Pulmonary artery endothelial cell (primary cell): ENCODE measurements around the gene PGM2. TPM values are rescaled to one million over a fixed set of nuclear protein-coding genes. Genes with fewer than 3 reads are reported as not detected.
"Not testable (repeated sequence)": the region's sequence is repeated elsewhere in the genome, so short reads cannot be mapped to it uniquely, and the experiment has no call there.

Experiments used
- DNase-seq: peaks from one replicate; pipeline ENCODE4 v3.0.0-alpha.2; 2011; ENCODE audit warnings: low read depth, low spot score
- total RNA-seq: library from RNA; depleted of rRNA; stranded (reverse); fragments of >200 nt; gene quantifications from 2 replicates; pipeline ENCODE4 v1.2.3, GENCODE V29; 2014

The PGM2 gene
- total RNA-seq, 1 donor from 2014 or later: 47.8 TPM

DNA sequence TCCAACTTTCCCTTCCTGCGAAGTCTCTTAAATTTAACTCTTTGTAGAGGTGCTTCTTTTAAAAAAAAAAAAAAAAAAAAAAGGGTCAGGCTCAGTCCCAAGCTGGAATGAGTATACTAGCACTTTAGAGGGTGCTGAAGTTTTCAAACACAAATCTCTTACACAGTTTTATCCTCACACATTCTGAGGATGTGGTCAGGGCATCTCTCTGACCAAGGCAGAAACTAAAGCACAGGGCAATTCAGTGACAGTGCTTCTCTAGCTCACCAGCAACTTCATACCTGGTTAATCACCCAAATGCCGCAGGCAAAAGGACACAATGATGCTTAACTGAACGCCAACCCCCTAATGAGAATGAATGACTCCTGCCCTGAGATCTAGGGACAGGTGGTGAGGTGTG, 9.8 kb upstream of the PGM2 start:
- no peak for DNase-seq

- DNase-seq: no peak
These were observed 7.7 kb upstream of the PGM2 start for GRCh38 chr4:37818752-37819151.

DNA sequence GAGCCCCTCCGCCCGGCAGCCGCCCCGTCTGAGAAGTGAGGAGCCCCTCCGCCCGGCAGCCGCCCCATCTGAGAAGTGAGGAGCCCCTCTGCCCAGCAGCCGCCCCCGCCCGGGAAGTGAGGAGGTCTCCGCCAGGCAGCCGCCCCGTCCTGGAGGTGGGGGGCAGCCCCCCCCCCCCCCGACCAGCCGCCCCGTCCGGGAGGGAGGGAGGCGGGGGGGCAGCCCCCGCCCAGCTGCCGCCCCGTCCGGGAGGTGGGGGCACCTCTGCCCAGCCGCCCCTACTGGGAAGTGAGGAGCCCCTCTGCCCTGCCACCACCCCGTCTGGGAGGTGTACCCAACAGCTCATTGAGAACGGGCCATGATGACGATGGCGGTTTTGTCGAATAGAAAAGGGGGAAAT, 6.0 kb upstream of the PGM2 start:
- not testable (repeated sequence) for DNase-seq

DNA sequence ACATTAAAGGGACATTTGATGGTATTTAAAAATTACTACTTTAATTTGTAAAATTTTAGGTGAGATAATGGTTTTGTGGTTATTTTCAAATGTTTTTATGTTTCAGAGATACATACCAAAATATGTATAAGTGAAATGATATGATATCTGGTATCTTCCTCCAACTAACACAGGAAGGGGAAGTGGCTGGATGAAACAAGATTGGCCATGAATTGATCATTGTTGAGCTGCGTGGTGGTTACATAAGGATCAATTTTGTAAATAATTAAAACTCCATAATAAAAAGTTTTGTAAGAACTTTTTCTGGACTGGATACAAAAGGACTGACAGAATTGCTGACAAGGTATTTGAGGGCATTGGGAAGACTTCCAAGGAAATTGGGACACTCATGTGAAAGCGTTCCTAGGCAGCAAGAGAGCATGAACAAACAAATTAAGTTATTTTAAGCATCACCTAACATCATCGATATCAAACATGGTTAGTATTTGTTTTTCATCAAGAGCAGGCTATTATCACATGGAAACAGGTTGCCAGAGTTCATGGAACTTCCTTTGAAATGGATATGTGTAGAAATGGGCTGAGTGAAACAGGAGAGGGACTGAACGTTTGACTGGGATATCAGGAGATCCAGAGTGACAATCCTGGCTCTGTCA, 4.4 kb upstream of the PGM2 start:
- no peak for DNase-seq

- DNase-seq: not testable (repeated sequence)
These were observed 985 bp upstream of the PGM2 start for GRCh38 chr4:37825501-37825900.

GRCh38 chr4:37825968-37826294, 555 bp upstream of the PGM2 start:
- DNase-seq: no peak

GRCh38 chr4:37827030-37827685, 672 bp downstream of the PGM2 start:
- no peak for DNase-seq

DNA sequence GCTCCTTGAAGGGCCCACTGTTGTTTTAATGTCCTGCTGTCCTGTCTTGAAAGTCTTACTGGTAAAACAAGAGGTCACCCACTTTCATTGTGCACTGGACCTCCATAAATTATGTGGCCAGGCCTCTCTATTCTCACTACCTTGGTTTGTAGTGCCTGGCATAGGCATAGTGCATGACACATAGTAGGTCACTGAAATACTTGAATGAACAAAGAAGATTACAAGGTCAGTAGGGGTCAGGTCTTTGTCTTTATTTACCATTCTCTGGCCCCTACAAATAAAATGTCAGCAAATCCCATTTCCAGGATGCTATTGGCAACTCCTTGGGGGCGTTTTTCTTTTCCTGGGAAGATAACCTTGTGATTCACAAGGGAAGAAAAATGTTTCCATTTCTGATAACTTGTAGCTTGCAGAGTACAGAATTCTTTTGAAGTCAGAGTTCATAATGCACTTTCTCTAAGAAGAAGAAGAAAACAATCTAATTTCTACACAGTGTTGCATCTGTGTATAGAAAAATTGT, 1.4 kb downstream of the PGM2 start:
- DNase-seq: no peak

- DNase-seq: no peak
These were observed 2.4 kb downstream of the PGM2 start for GRCh38 chr4:37828843-37829242.

- DNase-seq: no peak
These were observed 4.2 kb downstream of the PGM2 start for GRCh38 chr4:37830640-37831039.

GRCh38 chr4:37835031-37835430, 8.5 kb downstream of the PGM2 start:
- DNase-seq: no peak

DNA sequence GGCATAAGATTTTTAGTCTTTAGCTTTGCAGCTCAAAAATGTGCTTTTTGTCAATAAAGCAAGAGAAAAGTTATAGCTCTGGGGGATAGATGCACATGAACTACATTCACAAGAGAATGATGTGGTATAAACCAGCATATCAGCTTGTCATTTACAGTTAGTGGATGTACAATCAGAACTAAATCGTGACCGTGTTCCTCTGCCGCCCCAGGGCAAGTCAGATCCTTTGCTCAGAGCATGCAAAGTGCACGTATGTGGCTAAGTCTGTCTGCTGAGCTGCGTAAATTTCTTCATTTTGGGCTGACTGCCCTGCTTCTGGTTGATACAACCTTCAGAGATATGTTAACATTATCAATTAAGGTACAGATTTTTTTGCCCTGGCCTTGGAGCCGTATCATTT, 9.3 kb downstream of the PGM2 start:
- DNase-seq: no peak

DNA sequence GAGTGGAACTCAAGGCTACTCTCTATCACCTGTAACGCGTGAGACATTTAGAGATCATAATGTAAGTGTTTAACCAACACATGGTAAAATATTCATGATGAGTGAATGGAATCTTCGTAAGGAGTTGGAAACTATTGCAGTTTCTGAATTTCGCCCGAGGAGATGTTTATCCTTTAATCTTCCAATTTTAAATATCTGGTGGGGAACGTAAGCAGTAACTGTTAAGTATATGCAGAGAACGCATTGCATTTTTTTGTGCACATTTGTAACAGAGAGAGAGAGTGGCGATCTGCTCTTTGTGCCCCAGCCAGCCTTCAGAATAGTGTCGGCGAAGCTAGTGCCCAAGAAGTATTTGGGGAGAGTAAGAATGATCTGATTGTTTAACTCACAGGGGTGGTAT, 9.8 kb downstream of the PGM2 start:
- no peak for DNase-seq

DNA sequence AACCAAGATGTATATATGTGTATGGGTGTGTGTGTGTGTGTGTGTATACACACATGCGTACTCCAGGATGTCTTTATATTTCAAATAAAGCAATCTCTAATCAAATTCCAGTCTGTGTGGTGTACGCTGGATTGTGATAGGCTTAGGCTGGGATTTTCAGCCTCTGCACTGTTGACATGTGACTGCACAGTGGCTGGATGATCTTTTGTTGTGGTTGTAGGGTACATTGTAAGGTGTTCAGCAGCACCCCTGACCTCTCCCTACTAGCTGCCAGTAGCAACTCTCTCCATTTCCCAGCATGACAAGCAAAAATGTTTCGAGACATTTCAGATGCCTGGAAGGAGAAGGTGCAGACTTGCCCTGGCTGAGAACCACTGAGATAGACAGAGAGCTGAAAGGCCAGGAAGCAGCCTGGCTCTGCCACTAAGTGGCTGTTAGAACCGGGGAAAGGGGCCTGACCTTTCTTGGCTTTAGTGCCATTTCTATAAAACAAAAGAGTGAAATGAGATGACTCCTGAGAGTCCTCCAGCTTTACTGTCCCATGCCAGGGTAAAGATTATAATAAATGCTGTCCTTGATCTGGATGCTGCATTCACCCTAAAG, 10.5 kb downstream of the PGM2 start:
- no peak for DNase-seq

DNA sequence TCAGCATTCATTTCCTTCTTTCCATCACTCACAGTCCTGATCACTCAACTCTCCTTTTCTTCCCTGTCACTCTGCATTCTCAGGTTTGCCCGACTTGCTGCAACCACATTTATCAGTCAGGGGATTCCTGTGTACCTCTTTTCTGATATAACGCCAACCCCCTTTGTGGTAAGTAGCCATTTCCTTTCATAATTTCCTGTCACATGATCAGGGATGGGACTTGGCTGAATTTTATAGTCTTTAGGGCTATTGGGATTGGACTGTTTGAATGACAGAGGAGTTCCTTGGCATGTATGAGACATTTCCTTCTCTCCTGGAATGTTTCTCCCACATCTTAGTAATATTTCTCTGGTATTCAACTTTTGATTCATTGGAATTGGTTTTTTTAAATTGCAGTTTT, 11.0 kb downstream of the PGM2 start:
- DNase-seq: peak; percentile 88

GRCh38 chr4:37839426-37839825, 12.9 kb downstream of the PGM2 start:
- no peak for DNase-seq

DNA sequence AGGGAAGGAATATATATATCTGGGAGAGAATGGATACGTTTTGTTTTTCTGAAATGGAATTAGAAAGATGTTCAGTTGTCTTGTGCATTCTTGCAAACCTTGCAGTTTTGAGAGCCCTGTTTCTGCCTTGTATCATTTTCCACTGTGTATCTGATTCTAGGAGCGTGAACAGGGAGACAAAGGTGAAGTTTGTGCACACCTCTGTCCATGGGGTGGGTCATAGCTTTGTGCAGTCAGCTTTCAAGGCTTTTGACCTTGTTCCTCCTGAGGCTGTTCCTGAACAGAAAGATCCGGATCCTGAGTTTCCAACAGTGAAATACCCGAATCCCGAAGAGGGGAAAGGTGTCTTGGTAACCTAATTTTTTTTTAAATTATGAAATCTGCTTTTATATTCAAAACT, 17.7 kb downstream of the PGM2 start:
- no peak for DNase-seq

DNA sequence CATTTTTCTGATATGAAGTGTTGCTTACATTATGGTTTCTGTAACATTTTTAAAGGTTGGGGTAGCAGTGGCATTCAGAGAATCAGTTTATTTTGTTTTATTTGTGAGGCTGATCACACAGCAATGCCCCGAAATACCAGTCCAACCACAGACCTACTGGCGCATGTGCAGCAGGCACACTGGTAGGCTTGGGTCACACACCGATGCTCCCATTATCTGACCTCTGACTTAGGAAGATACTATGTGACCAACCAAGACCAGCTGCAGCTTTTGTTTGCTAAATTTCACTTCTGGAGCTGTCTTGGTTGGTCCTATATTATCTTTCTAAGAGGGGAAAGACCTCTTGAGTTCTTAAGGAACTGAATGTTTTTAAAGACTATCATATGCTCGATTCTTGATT, 18.7 kb downstream of the PGM2 start:
- no peak for DNase-seq

DNA sequence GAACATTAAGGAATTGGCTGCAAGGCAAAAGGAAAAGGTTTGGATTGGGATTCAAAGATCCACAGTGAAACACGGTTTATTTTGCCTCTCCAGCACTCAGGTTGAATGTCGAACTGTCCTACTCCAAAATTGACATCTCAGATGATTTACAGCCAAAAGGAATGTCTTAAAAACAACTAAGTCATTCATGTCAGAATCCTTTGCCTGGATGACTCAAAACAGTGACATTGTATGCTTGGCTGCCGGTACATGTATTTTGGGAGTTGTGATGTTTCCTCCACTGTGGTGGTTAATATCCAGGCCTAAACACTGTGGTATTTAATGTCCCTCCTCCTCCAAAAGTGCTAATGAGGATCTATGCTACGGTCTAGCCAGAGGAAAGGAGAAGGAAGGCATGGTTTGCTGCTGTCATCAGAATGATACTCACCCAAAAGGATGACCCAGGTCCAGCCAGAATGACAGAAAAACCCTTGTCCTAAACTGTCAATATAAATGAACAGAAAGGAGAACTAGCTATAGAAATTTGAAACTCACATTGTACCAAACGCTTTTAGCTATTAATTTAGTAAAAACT, 20.9 kb downstream of the PGM2 start:
- DNase-seq: no peak

DNA sequence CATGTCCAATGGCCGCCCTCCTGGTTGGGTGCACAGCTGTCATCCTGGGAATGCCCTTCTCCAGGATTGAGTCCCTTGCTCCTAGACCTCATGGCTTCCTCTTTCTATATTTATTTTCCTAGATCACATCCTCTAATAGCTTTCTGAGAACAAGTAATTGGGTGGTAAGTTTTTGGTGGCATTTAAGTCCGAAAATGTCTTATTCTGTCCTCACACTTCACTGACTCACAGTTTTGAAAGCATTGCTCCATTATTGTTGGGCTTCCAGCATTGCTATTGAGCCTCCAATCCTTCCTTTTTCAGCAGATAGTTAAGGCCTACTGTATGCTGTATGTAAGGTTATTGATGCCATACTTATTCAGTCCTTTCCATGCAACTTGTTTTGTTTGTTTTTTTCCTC, 25.9 kb downstream of the PGM2 start:
- no peak for DNase-seq

- no peak for DNase-seq
These were observed 31.6 kb downstream of the PGM2 start for GRCh38 chr4:37858112-37858511.

DNA sequence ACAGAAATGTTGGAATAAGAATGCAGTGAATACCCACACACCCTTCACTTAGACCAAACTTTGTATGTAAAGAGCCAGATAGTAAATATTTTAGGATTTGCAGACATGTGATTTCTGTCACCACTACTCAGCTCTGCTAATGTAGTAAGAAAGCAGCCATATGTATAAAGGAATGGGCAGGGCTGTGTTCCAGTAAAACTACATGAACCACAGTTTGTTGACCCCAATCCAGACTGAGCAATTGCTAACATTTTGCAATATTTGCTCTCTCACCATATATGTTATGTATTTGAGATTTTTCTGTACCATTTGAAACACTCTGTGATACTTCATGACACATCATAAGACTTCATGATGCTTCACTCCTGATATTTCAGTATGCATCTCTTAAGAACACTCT, 32.4 kb downstream of the PGM2 start:
- no peak for DNase-seq

DNA sequence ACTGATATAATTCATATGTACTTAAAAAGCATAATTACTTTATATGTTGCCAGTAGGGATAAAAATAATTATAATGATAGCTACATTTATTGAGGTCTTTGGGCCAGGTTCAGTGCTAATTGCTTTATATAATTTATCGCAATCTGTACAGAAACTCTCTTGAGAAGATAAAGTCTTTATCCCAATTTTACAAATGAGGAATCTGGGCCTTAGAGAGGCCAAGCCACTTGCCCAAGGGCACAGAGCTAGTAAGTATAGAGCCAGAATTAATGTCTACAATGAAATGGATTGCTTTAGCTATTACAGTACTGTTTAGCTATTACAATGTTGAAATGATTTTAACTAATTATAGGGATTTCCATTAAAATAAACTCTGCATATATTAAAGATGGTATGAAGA, 33.8 kb downstream of the PGM2 start:
- no peak for DNase-seq
